HG03571 (cell line): ENCODE data around the gene ZNF513.
"Not testable (repeated sequence)": the region's sequence is repeated elsewhere in the genome, so short reads cannot be mapped to it uniquely, and the experiment has no call there.

Experiments
- ATAC-seq: cut with Tn5 transposase; IDR thresholded peaks from one replicate; pipeline ENCODE4 v1.9.1; 2021; ENCODE audit not compliant: unreplicated experiment

Gene ZNF513

GRCh38 chr2:27356382-27357181, 24.0 kb downstream of the ZNF513 start, which contains the start of gene GTF3C2:
Gene GTF3C2 (minus strand): TSS chr2:27356764. CDS start chr2:27343554, 13,210 bp downstream.
- peak; percentile 77 for ATAC-seq

- ATAC-seq: peak; percentile 18
Observed at GRCh38 chr2:27356056-27356381, 24.5 kb downstream of the ZNF513 start.

GRCh38 chr2:27354597-27354927, 26.0 kb downstream of the ZNF513 start:
- ATAC-seq: no peak

GRCh38 chr2:27353762-27354596, 26.6 kb downstream of the ZNF513 start:
- ATAC-seq: no peak

GRCh38 chr2:27353386-27353761, 27.2 kb downstream of the ZNF513 start:
- ATAC-seq: not testable (repeated sequence)

GRCh38 chr2:27351802-27352598, 28.5 kb downstream of the ZNF513 start:
- no peak for ATAC-seq

GRCh38 chr2:27350106-27350693, 30.3 kb downstream of the ZNF513 start:
- ATAC-seq: no peak

GRCh38 chr2:27347641-27348040, 32.9 kb downstream of the ZNF513 start:
- no peak for ATAC-seq

GRCh38 chr2:27336173-27336572, 44.4 kb downstream of the ZNF513 start:
- no peak for ATAC-seq

GRCh38 chr2:27335311-27335710, 45.2 kb downstream of the ZNF513 start:
- no peak for ATAC-seq
